ENCODE data around the gene TIMP2.

The TIMP2 gene

GRCh38 chr17:78937561-78937960 is 12.4 kb upstream of the TIMP2 start:
- no peak for ATAC-seq (ENCODE audit: insufficient read depth, low read depth)

GRCh38 chr17:78935419-78936323 is 10.5 kb upstream of the TIMP2 start:
- H3K4me2 ChIP-seq (ENCODE audit: insufficient read depth, low read length): no peak overlapping the region
- H3K9ac ChIP-seq (ENCODE audit: low read depth, low read length): no peak overlapping the region
- H3K4me3 ChIP-seq (ENCODE audit: low read depth in 1 of 2, low read length in 2 of 2): no peak overlapping the region
- no peak overlapping the region for H3K27ac ChIP-seq (ENCODE audit: low read length)
- H3K79me2 ChIP-seq (ENCODE audit: insufficient read depth, low read length): no peaks in the 10 kb centered on the region
- no peaks in the 10 kb centered on the region for H3K9me3 ChIP-seq (ENCODE audit: insufficient read depth, low read length, severe bottlenecking)
- DNase-seq: no peak
- no peaks in the 10 kb centered on the region for H4K20me1 ChIP-seq (ENCODE audit: insufficient read depth, low read length)
- no peak overlapping the region for H2AFZ ChIP-seq (ENCODE audit: low read depth, low read length)
- H3K4me1 ChIP-seq (ENCODE audit: insufficient read depth, low read length): no peaks in the 10 kb centered on the region
- H3K36me3 ChIP-seq (ENCODE audit: insufficient read depth, low read length): no peaks in the 10 kb centered on the region
- no peak for ATAC-seq (ENCODE audit: insufficient read depth, low read depth)
- TF ChIP-seq EZH2 (IDR thresholded peaks at IDR 0.05; ENCODE audit: borderline replicate concordance, low read depth, low read length, severe bottlenecking) (no peak), CTCF (IDR thresholded peaks at IDR 0.05; ENCODE audit: borderline replicate concordance, extremely low read depth, low read length, poor library complexity, severe bottlenecking) (no peak)
- H3K27me3 ChIP-seq (ENCODE audit: insufficient read depth, low read length, poor library complexity): no peaks in the 10 kb centered on the region

More at GRCh38 chr17:78937561-78937960, 12.4 kb upstream of the TIMP2 start:
- no peak overlapping the region for H3K4me3 ChIP-seq (ENCODE audit: low read depth in 1 of 2, low read length in 2 of 2)
- H3K27me3 ChIP-seq (ENCODE audit: insufficient read depth, low read length, poor library complexity): no peaks in the 10 kb centered on the region
- no peak overlapping the region for H3K9ac ChIP-seq (ENCODE audit: low read depth, low read length)
- H3K79me2 ChIP-seq (ENCODE audit: insufficient read depth, low read length): no peaks in the 10 kb centered on the region
- H3K4me1 ChIP-seq (ENCODE audit: insufficient read depth, low read length): no peaks in the 10 kb centered on the region
- H2AFZ ChIP-seq (ENCODE audit: low read depth, low read length): no peak overlapping the region
- no peaks in the 10 kb centered on the region for H4K20me1 ChIP-seq (ENCODE audit: insufficient read depth, low read length)
- H3K4me2 ChIP-seq (ENCODE audit: insufficient read depth, low read length): no peak overlapping the region
- H3K27ac ChIP-seq (ENCODE audit: low read length): no peak overlapping the region
- no peak for TF ChIP-seq CTCF (IDR thresholded peaks at IDR 0.05; ENCODE audit: borderline replicate concordance, extremely low read depth, low read length, poor library complexity, severe bottlenecking)
- TF ChIP-seq EZH2 (IDR thresholded peaks at IDR 0.05; ENCODE audit: borderline replicate concordance, low read depth, low read length, severe bottlenecking): no peak
- no peaks in the 10 kb centered on the region for H3K36me3 ChIP-seq (ENCODE audit: insufficient read depth, low read length)
- DNase-seq: no peak
- H3K9me3 ChIP-seq (ENCODE audit: insufficient read depth, low read length, severe bottlenecking): no peaks in the 10 kb centered on the region

- H3K9ac ChIP-seq (ENCODE audit: low read depth, low read length): no peak overlapping the region
- no peaks in the 10 kb centered on the region for H3K36me3 ChIP-seq (ENCODE audit: insufficient read depth, low read length)
- DNase-seq (no peak), ATAC-seq (ENCODE audit: insufficient read depth, low read depth) (no peak)
- no peaks in the 10 kb centered on the region for H3K79me2 ChIP-seq (ENCODE audit: insufficient read depth, low read length)
- H3K27ac ChIP-seq (ENCODE audit: low read length): no peak overlapping the region
- no peaks in the 10 kb centered on the region for H3K27me3 ChIP-seq (ENCODE audit: insufficient read depth, low read length, poor library complexity)
- no peak overlapping the region for H2AFZ ChIP-seq (ENCODE audit: low read depth, low read length)
- TF ChIP-seq EZH2 (IDR thresholded peaks at IDR 0.05; ENCODE audit: borderline replicate concordance, low read depth, low read length, severe bottlenecking): no peak
- TF ChIP-seq CTCF (IDR thresholded peaks at IDR 0.05; ENCODE audit: borderline replicate concordance, extremely low read depth, low read length, poor library complexity, severe bottlenecking): no peak
- no peaks in the 10 kb centered on the region for H3K9me3 ChIP-seq (ENCODE audit: insufficient read depth, low read length, severe bottlenecking)
- no peak overlapping the region for H3K4me3 ChIP-seq (ENCODE audit: low read depth in 1 of 2, low read length in 2 of 2)
- no peaks in the 10 kb centered on the region for H4K20me1 ChIP-seq (ENCODE audit: insufficient read depth, low read length)
- no peak overlapping the region for H3K4me2 ChIP-seq (ENCODE audit: insufficient read depth, low read length)
- H3K4me1 ChIP-seq (ENCODE audit: insufficient read depth, low read length): no peaks in the 10 kb centered on the region
Measured at GRCh38 chr17:78934681-78935418, 9.7 kb upstream of the TIMP2 start.

All from DND-41 (cell line).